ENCODE measurements around the gene TPCN1. TPM values are rescaled to one million over a fixed set of nuclear protein-coding genes. Genes with fewer than 3 reads are reported as not detected.
"Not testable (repeated sequence)": the region's sequence is repeated elsewhere in the genome, so short reads cannot be mapped to it uniquely, and the experiment has no call there.

Gene TPCN1
- total RNA-seq, 8 experiments from 2014 or later: 2.7 to 39.8 (median 11.2) TPM

GRCh38 chr12:113200021-113200797 is 21.1 kb upstream of the TPCN1 start:
- WGBS, 10 experiments: 80 to 100% (median 89%) methylated on average over 1 to 6 of the region's 12 CpGs; no CpG with 5 or more reads in 3 of the 10 experiments
- in situ Hi-C loops (cut with MboI; ENCODE audit: low pct_unique_long_range_greater_than_20kb in 2 of 9, low sequenced_read_pairs in 9 of 9, unreplicated experiment in 9 of 9): no loop called here
- Histone ChIP-seq H3K4me3 (no peak overlapping the region), H3K4me1 (replicated peaks in 1 of 2) (no peaks in the 10 kb centered on the region), H3K27ac (no peak overlapping the region)
- no peak for ATAC-seq (replicated peaks in 6 of 8)

DNA sequence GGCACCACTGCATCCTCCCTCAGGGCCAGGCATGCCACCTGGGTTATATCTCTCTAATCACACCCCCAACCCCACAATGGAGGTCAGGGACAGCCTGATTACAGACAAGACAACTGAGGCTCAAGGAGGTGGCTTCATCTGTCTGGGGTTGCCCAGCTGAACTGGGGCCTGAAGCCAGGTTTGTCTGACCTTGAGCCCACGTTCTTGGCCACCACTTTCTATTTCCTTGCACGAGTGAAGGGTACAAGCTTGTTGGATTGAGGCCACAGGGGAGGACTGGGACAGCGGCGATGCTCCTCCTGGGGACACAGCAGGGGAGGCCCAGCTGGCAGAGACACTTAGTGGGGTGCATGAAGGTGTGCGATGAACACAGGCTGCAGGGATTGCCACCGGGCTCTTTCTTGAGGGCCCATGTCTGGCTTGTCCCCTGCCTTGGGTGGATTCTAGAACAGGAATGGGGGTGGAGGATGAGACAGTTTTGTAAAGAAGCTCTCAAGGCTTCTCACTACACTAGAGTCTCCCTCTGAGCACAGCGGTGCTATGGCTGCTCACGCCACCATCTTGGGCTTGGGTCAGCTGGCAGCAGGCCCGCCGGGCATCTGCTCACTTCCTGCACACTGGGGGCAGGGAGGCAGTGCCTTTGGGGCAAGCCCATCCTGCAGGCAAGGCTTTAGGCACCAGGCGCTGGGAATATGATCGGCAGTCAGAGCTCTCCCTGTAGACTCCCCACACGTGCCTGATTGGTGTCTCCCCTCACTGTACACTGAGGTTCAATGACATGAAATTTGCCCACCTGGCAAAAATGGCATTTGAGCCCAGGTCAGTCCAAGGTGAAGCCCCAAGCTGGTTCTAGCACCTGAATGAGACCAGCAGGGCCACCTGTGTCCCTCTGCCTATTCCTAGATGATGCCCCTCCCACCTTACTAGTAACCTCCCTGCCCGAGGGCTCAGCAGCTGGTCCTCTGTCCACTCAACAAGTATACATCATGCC is 19.8 kb upstream of the TPCN1 start:
- Histone ChIP-seq H3K4me3 (no peak overlapping the region), H3K4me1 (replicated peaks in 1 of 2) (no peaks in the 10 kb centered on the region), H3K27ac (no peak overlapping the region)
- 87 to 100% (median 94%) methylated on average over 1 to 7 of the region's 14 CpGs; no CpG with 5 or more reads in 2 of the 10 experiments for WGBS, 10 experiments
- ATAC-seq (replicated peaks in 6 of 8): no peak
- in situ Hi-C loops (cut with MboI; ENCODE audit: low pct_unique_long_range_greater_than_20kb in 2 of 9, low sequenced_read_pairs in 9 of 9, unreplicated experiment in 9 of 9): no loop called here

DNA sequence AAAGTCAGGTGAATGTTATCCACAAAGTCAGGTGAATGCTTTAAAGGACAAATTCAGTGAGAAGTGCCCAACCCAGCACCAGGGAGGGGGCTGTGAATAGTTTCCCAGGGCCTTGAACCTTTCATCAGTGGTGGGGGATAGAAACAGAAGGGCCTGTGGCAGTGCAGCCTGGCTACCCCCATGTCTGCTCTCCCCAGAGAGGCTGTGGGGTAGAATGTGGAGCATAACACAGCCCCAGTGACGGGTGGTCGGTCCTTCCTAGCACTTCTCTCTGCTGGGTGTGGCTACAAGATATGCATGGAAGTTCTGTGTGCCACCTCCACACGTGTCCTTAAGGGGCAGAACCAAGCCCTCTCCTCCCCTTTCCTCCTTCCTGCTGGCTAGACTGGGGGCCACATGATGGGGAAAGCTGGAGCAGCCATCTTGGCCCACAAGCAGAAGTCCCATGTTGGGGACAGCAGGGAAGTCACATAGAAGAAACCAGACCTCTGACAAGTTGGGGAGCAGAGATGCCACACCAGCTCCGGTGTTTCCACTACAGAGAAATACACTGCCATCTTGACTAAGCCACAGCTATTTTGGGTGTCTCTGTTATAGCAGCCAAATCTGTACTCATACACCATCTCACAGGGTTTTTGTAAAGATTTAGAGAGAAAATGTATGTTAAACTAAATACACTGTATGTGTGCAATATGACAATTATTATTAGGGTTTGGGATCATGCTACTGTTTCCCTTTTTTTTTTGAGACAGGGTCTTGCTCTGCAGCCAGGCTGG is 18.8 kb upstream of the TPCN1 start:
- Histone ChIP-seq H3K4me1 (replicated peaks in 1 of 2) (no peaks in the 10 kb centered on the region), H3K4me3 (no peak overlapping the region), H3K27ac (no peak overlapping the region)
- peak in 3 of 8 experiments; percentile 61 to 76 (median 70) for ATAC-seq (replicated peaks in 6 of 8)
- 83 to 100% (median 83%) methylated on average over 1 to 2 of the region's 4 CpGs; no CpG with 5 or more reads in 5 of the 10 experiments for WGBS, 10 experiments
- in situ Hi-C loops (cut with MboI; ENCODE audit: low pct_unique_long_range_greater_than_20kb in 2 of 9, low sequenced_read_pairs in 9 of 9, unreplicated experiment in 9 of 9): no loop called here

DNA sequence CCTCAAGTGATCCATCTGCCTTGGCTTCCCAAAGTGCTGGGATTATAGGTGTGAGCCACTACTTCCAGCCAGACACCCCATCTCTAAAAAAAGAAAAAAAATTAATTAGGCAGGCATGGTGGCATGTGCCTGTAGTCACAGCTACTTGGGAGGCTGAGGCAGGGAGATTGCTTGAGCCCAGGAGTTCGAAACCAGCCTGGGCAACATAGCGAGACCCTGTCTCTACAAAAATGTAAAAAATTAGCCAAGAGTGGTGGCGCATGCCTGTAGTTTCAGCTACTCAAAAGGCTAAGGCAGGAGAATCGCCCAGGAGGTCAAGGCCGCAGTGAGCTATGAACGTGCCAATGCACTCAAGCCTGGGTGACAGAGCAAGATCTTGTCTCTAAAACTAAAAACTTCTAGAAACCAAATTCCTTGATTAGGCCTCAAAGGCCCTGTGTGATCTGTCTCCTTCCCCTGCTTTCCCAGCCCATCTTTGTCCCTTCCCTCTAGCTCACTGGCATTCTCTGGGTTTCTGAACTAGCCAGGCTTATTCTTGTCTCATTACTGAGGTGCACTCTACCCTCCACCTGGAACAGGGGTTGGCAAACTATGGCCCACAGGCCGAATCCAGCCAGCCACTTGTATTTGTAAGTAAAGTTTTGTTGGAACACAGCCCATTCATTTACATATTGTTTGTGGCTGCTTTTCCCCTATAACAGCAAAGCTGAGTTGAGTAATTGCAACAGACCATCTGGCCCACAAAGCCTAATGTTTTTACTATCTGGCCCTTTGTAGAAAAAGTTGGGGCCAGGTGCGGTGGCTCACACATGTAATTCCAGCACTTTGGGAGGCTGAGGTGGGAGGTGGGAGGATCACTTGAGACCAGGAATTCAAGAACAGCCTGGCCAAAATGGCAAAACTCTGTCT is 17.2 kb upstream of the TPCN1 start:
- no peak overlapping the region for H3K4me3 ChIP-seq
- H3K27ac ChIP-seq: no peak overlapping the region
- 74 to 95% (median 82%) methylated on average over 1 to 7 of the region's 8 CpGs; no CpG with 5 or more reads in 1 of the 10 experiments for WGBS, 10 experiments
- in situ Hi-C loops (cut with MboI; ENCODE audit: low pct_unique_long_range_greater_than_20kb in 2 of 9, low sequenced_read_pairs in 9 of 9, unreplicated experiment in 9 of 9): no loop called here
- ATAC-seq (replicated peaks in 6 of 8): peak in 3 of 8 experiments; percentile 28 to 53 (median 43)
- no peaks in the 10 kb centered on the region for H3K4me1 ChIP-seq (replicated peaks in 1 of 2)

DNA sequence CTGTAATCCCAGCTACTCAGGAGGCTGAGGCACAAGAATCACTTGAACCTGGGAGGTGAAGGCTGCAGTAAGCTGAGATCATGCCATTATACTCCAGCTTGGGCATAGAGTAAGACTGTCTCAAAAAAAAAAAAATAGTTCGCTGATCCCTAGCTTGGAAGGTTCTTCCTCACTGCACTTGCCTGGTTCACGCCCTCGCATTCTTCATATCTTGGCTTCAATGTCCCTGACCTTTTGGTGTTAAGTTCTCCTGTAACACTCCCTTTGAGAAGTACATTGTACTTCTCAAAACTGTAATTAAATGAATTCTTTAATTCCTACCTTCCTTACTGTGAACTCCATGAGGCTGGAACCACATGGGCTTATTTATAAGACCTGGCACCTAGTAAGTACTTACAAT is 16.5 kb upstream of the TPCN1 start:
- in situ Hi-C loops (cut with MboI; ENCODE audit: low pct_unique_long_range_greater_than_20kb in 2 of 9, low sequenced_read_pairs in 9 of 9, unreplicated experiment in 9 of 9): no loop called here
- peak in 2 of 8 experiments; percentile 19 to 55 for ATAC-seq (replicated peaks in 6 of 8)
- Histone ChIP-seq H3K4me1 (replicated peaks in 1 of 2) (no peaks in the 10 kb centered on the region), H3K27ac (no peak overlapping the region), H3K4me3 (no peak overlapping the region)
- WGBS, 10 experiments: 45 to 100% (median 100%) methylated on average over 1 to 3 of the region's 3 CpGs; no CpG with 5 or more reads in 2 of the 10 experiments

DNA sequence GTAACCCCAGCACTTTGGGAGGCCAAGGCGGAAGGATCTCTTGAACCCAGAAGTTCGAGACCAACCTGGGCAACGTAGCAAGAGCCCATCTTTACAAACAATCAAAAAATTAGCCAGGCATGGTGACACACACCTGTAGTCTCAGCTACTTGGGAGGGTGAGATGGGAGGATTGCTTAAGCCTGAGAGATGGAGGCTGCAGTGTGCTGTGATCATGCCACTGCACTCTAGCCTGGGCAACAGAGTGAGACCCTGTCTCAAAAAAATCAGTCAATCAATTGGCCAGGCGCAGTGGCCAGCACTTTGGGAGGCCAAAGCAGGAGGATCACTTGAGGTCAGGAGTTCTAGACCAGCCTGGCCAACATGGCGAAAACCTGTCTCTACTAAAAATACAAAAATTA is 14.5 kb upstream of the TPCN1 start:
- H3K4me1 ChIP-seq (replicated peaks in 1 of 2); H3K4me3 ChIP-seq; H3K27ac ChIP-seq; in situ Hi-C loops (cut with MboI; ENCODE audit: low pct_unique_long_range_greater_than_20kb in 2 of 9, low sequenced_read_pairs in 9 of 9, unreplicated experiment in 9 of 9); ATAC-seq (replicated peaks in 6 of 8): not testable (repeated sequence)
- 90 to 100% (median 100%) methylated on average over 1 to 5 of the region's 5 CpGs; no CpG with 5 or more reads in 4 of the 10 experiments for WGBS, 10 experiments

DNA sequence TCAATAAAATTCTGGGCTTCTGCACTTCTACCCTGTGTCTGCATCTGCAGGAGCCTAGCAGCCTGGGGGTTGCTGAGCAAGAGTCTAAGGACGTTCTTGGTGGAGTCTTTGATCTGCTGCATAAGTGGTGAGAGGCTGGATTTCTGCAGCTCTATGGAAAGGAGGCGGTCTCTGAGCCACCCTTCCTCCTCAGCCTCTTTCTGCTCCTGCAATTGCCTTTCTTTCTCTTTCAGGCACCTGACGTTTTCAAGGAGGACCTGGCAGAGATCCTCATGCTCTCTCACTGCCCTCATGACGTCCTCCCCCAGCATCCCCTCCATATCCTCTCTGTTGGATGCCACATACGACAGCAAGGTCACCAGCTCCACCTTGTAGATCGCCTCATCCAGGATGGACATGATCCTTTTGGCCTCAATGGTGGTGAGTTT is 13.6 kb upstream of the TPCN1 start:
- WGBS, 10 experiments: 53 to 100% (median 73%) methylated on average over 1 to 5 of the region's 6 CpGs; no CpG with 5 or more reads in 2 of the 10 experiments
- peaks cover 0 to 4% of the 10 kb centered on the region in 2 donors for H3K4me1 ChIP-seq (replicated peaks in 1 of 2)
- no peak overlapping the region for H3K4me3 ChIP-seq
- in situ Hi-C loops (cut with MboI; ENCODE audit: low pct_unique_long_range_greater_than_20kb in 2 of 9, low sequenced_read_pairs in 9 of 9, unreplicated experiment in 9 of 9): no loop called here
- peak in 2 of 8 experiments; percentile 35 to 40 for ATAC-seq (replicated peaks in 6 of 8)
- H3K27ac ChIP-seq: no peak overlapping the region

- H3K4me1 ChIP-seq (replicated peaks in 1 of 2): peaks cover 0 to 4% of the 10 kb centered on the region in 2 donors
- 25 to 100% (median 86%) methylated on average over 1 to 6 of the region's 10 CpGs; no CpG with 5 or more reads in 2 of the 10 experiments for WGBS, 10 experiments
- ATAC-seq (replicated peaks in 6 of 8): peak in 2 of 8 experiments; percentile 13 to 25
- in situ Hi-C loops (cut with MboI; ENCODE audit: low pct_unique_long_range_greater_than_20kb in 2 of 9, low sequenced_read_pairs in 9 of 9, unreplicated experiment in 9 of 9): no loop called here
- no peak overlapping the region for H3K27ac ChIP-seq
- H3K4me3 ChIP-seq: no peak overlapping the region
These were observed 13.0 kb upstream of the TPCN1 start for GRCh38 chr12:113208041-113208934.

GRCh38 chr12:113211160-113211559 is 10.1 kb upstream of the TPCN1 start:
- peaks cover 0 to 4% of the 10 kb centered on the region in 2 donors for H3K4me1 ChIP-seq (replicated peaks in 1 of 2)
- ATAC-seq (replicated peaks in 6 of 8): no peak
- no peak overlapping the region for H3K4me3 ChIP-seq
- in situ Hi-C loops (cut with MboI; ENCODE audit: low pct_unique_long_range_greater_than_20kb in 2 of 9, low sequenced_read_pairs in 9 of 9, unreplicated experiment in 9 of 9): no loop called here
- WGBS, 10 experiments: 61 to 100% (median 89%) methylated on average over 1 to 6 of the region's 6 CpGs; no CpG with 5 or more reads in 1 of the 10 experiments
- H3K27ac ChIP-seq: no peak overlapping the region

GRCh38 chr12:113214895-113215400 is 6.3 kb upstream of the TPCN1 start:
- peak in 3 of 8 experiments; percentile 94 to 98 (median 98) for ATAC-seq (replicated peaks in 6 of 8)
- in situ Hi-C loops (cut with MboI; ENCODE audit: low pct_unique_long_range_greater_than_20kb in 2 of 9, low sequenced_read_pairs in 9 of 9, unreplicated experiment in 9 of 9): no loop called here
- H3K4me1 ChIP-seq (replicated peaks in 1 of 2): peaks cover 0 to 4% of the 10 kb centered on the region in 2 donors
- WGBS, 10 experiments: 17 to 95% (median 56%) methylated on average over 2 to 5 of the region's 5 CpGs; no CpG with 5 or more reads in 2 of the 10 experiments
- H3K27ac ChIP-seq: no peak overlapping the region
- H3K4me3 ChIP-seq: no peak overlapping the region

- H3K27ac ChIP-seq: no peak overlapping the region
- in situ Hi-C loops (cut with MboI; ENCODE audit: low pct_unique_long_range_greater_than_20kb in 2 of 9, low sequenced_read_pairs in 9 of 9, unreplicated experiment in 9 of 9): no loop called here
- ATAC-seq (replicated peaks in 6 of 8): no peak
- no peak overlapping the region for H3K4me3 ChIP-seq
- WGBS, 10 experiments: 29 to 100% (median 69%) methylated on average over 1 to 2 of the region's 2 CpGs; no CpG with 5 or more reads in 2 of the 10 experiments
- peaks cover 0 to 4% of the 10 kb centered on the region in 2 donors for H3K4me1 ChIP-seq (replicated peaks in 1 of 2)
These were observed 5.2 kb upstream of the TPCN1 start for GRCh38 chr12:113216027-113216426.
